IMR-90 (cell line): Measurements from ENCODE around the gene NOVA2. TPM values are rescaled to one million over a fixed set of nuclear protein-coding genes. Genes with fewer than 3 reads are reported as not detected.

Source experiments
- ATAC-seq: fragments of 200-7000 bp; cut with Tn5 transposase; 2 replicates; pipeline ENCODE4 v1.9.1; 2020; ENCODE audit warnings: low read depth, mild to moderate bottlenecking, moderate library complexity
- BruUV-seq: library from RNA; stranded (reverse); fragments of 400-500 nt; replicated peaks from 2 replicates; lab custom pipeline; 2021; lab: Mats Ljungman, UMichigan
- CTCF ChIA-PET: fragments of 300-600 bp; formaldehyde crosslinking; extraction: SDS; loops from one replicate; lab custom pipeline; 2021; ENCODE audit warnings: antibody characterized with exemption; lab: Yijun Ruan, JAX
- POLR2A ChIA-PET: fragments of 300-600 bp; sonication (Branson Sonifier 250); formaldehyde crosslinking; loops from one replicate; lab custom pipeline; 2022; ENCODE audit warnings: antibody characterized with exemption; ENCODE audit not compliant: unreplicated experiment; lab: Charles Lee
- DNase-seq: peaks from one replicate; pipeline ENCODE4 v3.0.0; 2013
- H2AFZ ChIP-seq: replicated peaks from 2 replicates; pipeline ENCODE3; 2013; ENCODE audit warnings: low read length, mild to moderate bottlenecking; ENCODE audit not compliant: poor library complexity
- H2AK5ac ChIP-seq: 2 replicates; pipeline ENCODE4 v1.6.1; 2013; ENCODE audit warnings: low read depth, low read length, inconsistent platforms
- H2AK9ac ChIP-seq: replicated peaks from 2 replicates; pipeline ENCODE3; 2013; ENCODE audit warnings: mild to moderate bottlenecking, low read depth, low read length, moderate library complexity; ENCODE audit not compliant: poor library complexity
- H2BK120ac ChIP-seq: 2 replicates; pipeline ENCODE4 v1.6.1; 2013; ENCODE audit warnings: low read depth, low read length, inconsistent platforms
- H2BK15ac ChIP-seq: 3 replicates; pipeline ENCODE4 v1.6.1; 2013; ENCODE audit warnings: low read depth, low read length, inconsistent platforms
- H2BK20ac ChIP-seq: 2 replicates; pipeline ENCODE4 v1.6.1; 2013; ENCODE audit warnings: low read depth, mild to moderate bottlenecking, inconsistent platforms, low read length, moderate library complexity
- H2BK5ac ChIP-seq: 2 replicates; pipeline ENCODE4 v1.6.1; 2013; ENCODE audit warnings: mild to moderate bottlenecking, low read depth, low read length, inconsistent platforms; ENCODE audit not compliant: poor library complexity, severe bottlenecking
- H3K14ac ChIP-seq: replicated peaks from 2 replicates; pipeline ENCODE4 v1.6.1; 2013; ENCODE audit warnings: low read depth, low read length, inconsistent platforms
- H3K18ac ChIP-seq: 2 replicates; pipeline ENCODE4 v1.6.1; 2013; ENCODE audit warnings: low read depth, low read length, control low read depth
- H3K23ac ChIP-seq: 2 replicates; pipeline ENCODE4 v1.6.1; 2013; ENCODE audit warnings: low read depth, low read length, inconsistent platforms
- H3K27ac ChIP-seq: 2 replicates; pipeline ENCODE4 v1.5.1; 2013; ENCODE audit warnings: mild to moderate bottlenecking, control low read depth, low read length; ENCODE audit not compliant: insufficient read depth
- H3K27me3 ChIP-seq: 2 replicates; pipeline ENCODE4 v1.6.1; 2013; ENCODE audit warnings: low read length; ENCODE audit not compliant: control insufficient read depth, insufficient read depth
- H3K36me3 ChIP-seq: 2 replicates; pipeline ENCODE4 v1.6.1; 2013; ENCODE audit warnings: low read length, mixed read lengths; ENCODE audit not compliant: control insufficient read depth, insufficient read depth
- H3K4ac ChIP-seq: 2 replicates; pipeline ENCODE4 v1.6.1; 2013; ENCODE audit warnings: low read depth, low read length, inconsistent platforms
- H3K4me1 ChIP-seq: 2 replicates; pipeline ENCODE4 v1.6.1; 2013; ENCODE audit warnings: low read length, mixed read lengths; ENCODE audit not compliant: control insufficient read depth, insufficient read depth
- H3K4me2 ChIP-seq: 2 replicates; pipeline ENCODE4 v1.6.1; 2013; ENCODE audit warnings: low read depth, mild to moderate bottlenecking, control low read depth, low read length, moderate library complexity
- H3K4me3 ChIP-seq: 2 replicates; pipeline ENCODE4 v1.5.1; 2013; ENCODE audit warnings: low read depth, mild to moderate bottlenecking, control low read depth, low read length, moderate library complexity; ENCODE audit not compliant: insufficient read depth
- H3K56ac ChIP-seq: 2 replicates; pipeline ENCODE4 v1.6.1; 2013; ENCODE audit warnings: low read length, inconsistent platforms; ENCODE audit not compliant: insufficient read depth; ENCODE audit errors: extremely low read depth
- H3K79me1 ChIP-seq, 2 experiments: 2 replicates each; pipeline ENCODE4 v1.6.1; 2013; ENCODE audit warnings: low read length in 2 of 2, inconsistent platforms in 1 of 2, low read depth in 1 of 2
- H3K9ac ChIP-seq: 2 replicates; pipeline ENCODE4 v1.6.1; 2013; ENCODE audit warnings: low read depth, low read length, control low read depth
- H3K9me1 ChIP-seq: 2 replicates; pipeline ENCODE4 v1.6.1; 2013; ENCODE audit warnings: low read length, inconsistent platforms; ENCODE audit not compliant: insufficient read depth
- H3K9me3 ChIP-seq: 2 replicates; pipeline ENCODE4 v1.6.1; 2013; ENCODE audit warnings: low read length; ENCODE audit not compliant: control insufficient read depth, insufficient read depth
- H4K20me1 ChIP-seq: 2 replicates; pipeline ENCODE4 v1.6.1; 2013; ENCODE audit warnings: low read length, inconsistent platforms; ENCODE audit not compliant: insufficient read depth
- H4K5ac ChIP-seq: 2 replicates; pipeline ENCODE4 v1.6.1; 2013; ENCODE audit warnings: mild to moderate bottlenecking, low read depth, low read length, control low read depth
- H4K8ac ChIP-seq, 2 experiments: 2 replicates each; pipeline ENCODE4 v1.6.1; 2013; ENCODE audit warnings: low read depth in 2 of 2, low read length in 2 of 2, control low read depth in 1 of 2, inconsistent platforms in 1 of 2
- H4K91ac ChIP-seq: 2 replicates; pipeline ENCODE4 v1.6.1; 2013; ENCODE audit warnings: low read depth, low read length, inconsistent platforms; ENCODE audit not compliant: insufficient read depth
- BHLHE40 ChIP-seq: fragments of 150-350 bp; IDR thresholded peaks from 2 replicates; pipeline ENCODE4 v1.6.1; 2016; ENCODE audit warnings: mild to moderate bottlenecking, low read depth, low read length
- CEBPB ChIP-seq: IDR thresholded peaks from 2 replicates; pipeline ENCODE4 v1.6.1; 2012; ENCODE audit warnings: low read depth, low read length, improper control_type of control experiment
- MAZ ChIP-seq: IDR thresholded peaks from 2 replicates; pipeline ENCODE4 v1.6.1; 2012; ENCODE audit warnings: low read depth, mild to moderate bottlenecking, low read length, improper control_type of control experiment, moderate library complexity, borderline replicate concordance
- WGBS, 2 experiments: methylation state at CpG; one replicate each; pipeline versions ENCODE4 v1.1.5 to v1.1.7; 2013; ENCODE audit warnings: missing lambda C conversion rate in 2 of 2; ENCODE audit not compliant: insufficient read length in 1 of 2; ENCODE audit errors: extremely low coverage in 2 of 2; 5-methylcytosine and 5-hydroxymethylcytosine counted together
- dilution Hi-C: fragments of 300-500 bp; cut with HindIII; formaldehyde crosslinking; loops from one replicate; pipeline ENCODE4 v1.14.3; 2018; ENCODE audit warnings: low sequenced_read_pairs; ENCODE audit not compliant: unreplicated experiment
- in situ Hi-C: fragments of 300-500 bp; cut with MboI; formaldehyde crosslinking; loops from 3 replicates; pipeline ENCODE4 v1.14.3; 2019; ENCODE audit warnings: low sequenced_read_pairs, inconsistent platforms, mixed read lengths
- intact Hi-C: fragments of 100-400 bp; cut with micrococcal nuclease; formaldehyde crosslinking; loops from 2 replicates; pipeline ENCODE4 v1.10.0; 2022
- polyA plus RNA-seq, 3 experiments: library from polyadenylated mRNA; depleted of rRNA; stranded (reverse); fragments of >200 nt; gene quantifications; 2 replicates each; pipeline ENCODE4 v1.2.3, GENCODE V29; 2012; ENCODE audit warnings: low replicate concordance in 1 of 3
- total RNA-seq: library from RNA; depleted of rRNA; stranded (reverse); fragments of >200 nt; gene quantifications from 2 replicates; pipeline ENCODE4 v1.2.3, GENCODE V29; 2012
- TF ChIP-seq, protein P1 (sequence below): fragments of 150-350 bp; IDR thresholded peaks from 2 replicates; pipeline ENCODE4 v1.6.1; 2016; ENCODE audit warnings: low read depth, mild to moderate bottlenecking, low read length, moderate library complexity, borderline replicate concordance

NOVA2 gene
- total and polyA plus RNA-seq, 2 of the 4 experiments (the other 2 are of a cell fraction) = 0.03 TPM; not detected in 1

DNA sequence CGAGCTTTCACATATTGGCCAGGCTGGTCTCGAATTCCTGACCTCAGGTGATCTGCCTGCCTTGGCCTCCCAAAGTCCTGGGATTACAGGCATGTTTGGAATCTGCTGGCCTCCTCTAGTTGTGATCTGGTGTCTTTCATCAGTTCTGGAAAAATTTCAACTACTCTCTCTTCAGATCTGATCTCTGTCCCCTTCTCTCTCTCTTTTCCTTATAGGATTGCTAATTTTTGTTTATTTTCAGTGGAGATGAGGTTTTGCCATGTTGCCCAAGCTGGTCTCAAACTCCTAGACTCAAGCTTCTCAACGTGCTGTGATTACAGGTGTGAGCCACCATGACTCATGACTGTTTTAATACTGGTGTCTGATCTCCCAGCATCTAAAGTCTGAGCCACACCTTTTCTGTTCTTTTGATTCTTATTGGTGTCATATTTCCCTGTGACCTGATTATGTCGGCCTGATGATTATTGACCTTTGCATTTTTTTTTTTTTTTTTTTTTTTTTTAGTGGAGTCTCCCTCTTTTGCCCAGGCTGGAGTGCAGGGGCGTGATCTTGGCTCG is 48.7 kb downstream of the NOVA2 start:
- no peak overlapping the region for H4K8ac ChIP-seq
- dilution Hi-C loops = no loop called here

More for the DNA sequence above, 48.7 kb downstream of the NOVA2 start:
- BruUV-seq = no TSS peak
- intact Hi-C loops = loop anchor here (10.0 kb wide), 1 partner anchor 70 kb away; the partner anchor contains the start of gene CCDC61
- H3K9me1 ChIP-seq = no peaks in the 10 kb centered on the region
- no peak overlapping the region for H3K56ac ChIP-seq
- H2BK120ac ChIP-seq = no peak overlapping the region
- H2AK5ac ChIP-seq = no peak overlapping the region
- peaks cover 6% of the 10 kb centered on the region for H3K27me3 ChIP-seq
- H2AFZ ChIP-seq = no peak overlapping the region
- H3K4me2 ChIP-seq = no peak overlapping the region
- no peak overlapping the region for H3K14ac ChIP-seq
- H2AK9ac ChIP-seq = no peak overlapping the region
- H3K18ac ChIP-seq = no peak overlapping the region
- H3K9ac ChIP-seq = no peak overlapping the region
- H3K79me1 ChIP-seq = no peaks in the 10 kb centered on the region
- H4K20me1 ChIP-seq = no peaks in the 10 kb centered on the region
- no peak overlapping the region for H4K5ac ChIP-seq
- H3K23ac ChIP-seq = no peak overlapping the region
- TF ChIP-seq BHLHE40 (no peak), MAZ (no peak), CEBPB (no peak)
- TF ChIP-seq, protein P1, sequence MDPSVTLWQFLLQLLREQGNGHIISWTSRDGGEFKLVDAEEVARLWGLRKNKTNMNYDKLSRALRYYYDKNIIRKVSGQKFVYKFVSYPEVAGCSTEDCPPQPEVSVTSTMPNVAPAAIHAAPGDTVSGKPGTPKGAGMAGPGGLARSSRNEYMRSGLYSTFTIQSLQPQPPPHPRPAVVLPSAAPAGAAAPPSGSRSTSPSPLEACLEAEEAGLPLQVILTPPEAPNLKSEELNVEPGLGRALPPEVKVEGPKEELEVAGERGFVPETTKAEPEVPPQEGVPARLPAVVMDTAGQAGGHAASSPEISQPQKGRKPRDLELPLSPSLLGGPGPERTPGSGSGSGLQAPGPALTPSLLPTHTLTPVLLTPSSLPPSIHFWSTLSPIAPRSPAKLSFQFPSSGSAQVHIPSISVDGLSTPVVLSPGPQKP = no peak
- 0% methylated on average over 1 of the region's 6 CpGs; no CpG with 5 or more reads in 1 of the 2 experiments for WGBS, 2 experiments
- no peaks in the 10 kb centered on the region for H3K36me3 ChIP-seq
- no peak overlapping the region for H3K4me3 ChIP-seq
- H3K4ac ChIP-seq = no peak overlapping the region
- H2BK15ac ChIP-seq = no peak overlapping the region
- ChIA-PET POLR2A (no interaction called here), CTCF (no interaction called here)
- H3K4me1 ChIP-seq = no peaks in the 10 kb centered on the region
- H3K9me3 ChIP-seq = no peaks in the 10 kb centered on the region
- H2BK5ac ChIP-seq = no peak overlapping the region
- H4K91ac ChIP-seq = no peak overlapping the region
- in situ Hi-C loops = no loop called here
- ATAC-seq = no peak
- no peak overlapping the region for H2BK20ac ChIP-seq
- no peak for DNase-seq
- no peak overlapping the region for H3K27ac ChIP-seq
